IMR-90 (cell line): Measurements from ENCODE around the gene TLCD5. TPM values are rescaled to one million over a fixed set of nuclear protein-coding genes. Genes with fewer than 3 reads are reported as not detected.

Source experiments
- ATAC-seq: fragments of 200-7000 bp; cut with Tn5 transposase; 2 replicates; pipeline ENCODE4 v1.9.1; 2020; ENCODE audit warnings: low read depth, mild to moderate bottlenecking, moderate library complexity
- BruUV-seq: library from RNA; stranded (reverse); fragments of 400-500 nt; replicated peaks from 2 replicates; lab custom pipeline; 2021; lab: Mats Ljungman, UMichigan
- CTCF ChIA-PET: fragments of 300-600 bp; formaldehyde crosslinking; extraction: SDS; loops from one replicate; lab custom pipeline; 2021; ENCODE audit warnings: antibody characterized with exemption; lab: Yijun Ruan, JAX
- POLR2A ChIA-PET: fragments of 300-600 bp; sonication (Branson Sonifier 250); formaldehyde crosslinking; loops from one replicate; lab custom pipeline; 2022; ENCODE audit warnings: antibody characterized with exemption; ENCODE audit not compliant: unreplicated experiment; lab: Charles Lee
- DNase-seq: peaks from one replicate; pipeline ENCODE4 v3.0.0; 2013
- H2AFZ ChIP-seq: replicated peaks from 2 replicates; pipeline ENCODE3; 2013; ENCODE audit warnings: low read length, mild to moderate bottlenecking; ENCODE audit not compliant: poor library complexity
- H2AK5ac ChIP-seq: 2 replicates; pipeline ENCODE4 v1.6.1; 2013; ENCODE audit warnings: low read depth, low read length, inconsistent platforms
- H2AK9ac ChIP-seq: replicated peaks from 2 replicates; pipeline ENCODE3; 2013; ENCODE audit warnings: mild to moderate bottlenecking, low read depth, low read length, moderate library complexity; ENCODE audit not compliant: poor library complexity
- H2BK120ac ChIP-seq: 2 replicates; pipeline ENCODE4 v1.6.1; 2013; ENCODE audit warnings: low read depth, low read length, inconsistent platforms
- H2BK15ac ChIP-seq: 3 replicates; pipeline ENCODE4 v1.6.1; 2013; ENCODE audit warnings: low read depth, low read length, inconsistent platforms
- H2BK20ac ChIP-seq: 2 replicates; pipeline ENCODE4 v1.6.1; 2013; ENCODE audit warnings: low read depth, mild to moderate bottlenecking, inconsistent platforms, low read length, moderate library complexity
- H2BK5ac ChIP-seq: 2 replicates; pipeline ENCODE4 v1.6.1; 2013; ENCODE audit warnings: mild to moderate bottlenecking, low read depth, low read length, inconsistent platforms; ENCODE audit not compliant: poor library complexity, severe bottlenecking
- H3K14ac ChIP-seq: replicated peaks from 2 replicates; pipeline ENCODE4 v1.6.1; 2013; ENCODE audit warnings: low read depth, low read length, inconsistent platforms
- H3K18ac ChIP-seq: 2 replicates; pipeline ENCODE4 v1.6.1; 2013; ENCODE audit warnings: low read depth, low read length, control low read depth
- H3K23ac ChIP-seq: 2 replicates; pipeline ENCODE4 v1.6.1; 2013; ENCODE audit warnings: low read depth, low read length, inconsistent platforms
- H3K27ac ChIP-seq: 2 replicates; pipeline ENCODE4 v1.5.1; 2013; ENCODE audit warnings: mild to moderate bottlenecking, control low read depth, low read length; ENCODE audit not compliant: insufficient read depth
- H3K27me3 ChIP-seq: 2 replicates; pipeline ENCODE4 v1.6.1; 2013; ENCODE audit warnings: low read length; ENCODE audit not compliant: control insufficient read depth, insufficient read depth
- H3K36me3 ChIP-seq: 2 replicates; pipeline ENCODE4 v1.6.1; 2013; ENCODE audit warnings: low read length, mixed read lengths; ENCODE audit not compliant: control insufficient read depth, insufficient read depth
- H3K4ac ChIP-seq: 2 replicates; pipeline ENCODE4 v1.6.1; 2013; ENCODE audit warnings: low read depth, low read length, inconsistent platforms
- H3K4me1 ChIP-seq: 2 replicates; pipeline ENCODE4 v1.6.1; 2013; ENCODE audit warnings: low read length, mixed read lengths; ENCODE audit not compliant: control insufficient read depth, insufficient read depth
- H3K4me2 ChIP-seq: 2 replicates; pipeline ENCODE4 v1.6.1; 2013; ENCODE audit warnings: low read depth, mild to moderate bottlenecking, control low read depth, low read length, moderate library complexity
- H3K4me3 ChIP-seq: 2 replicates; pipeline ENCODE4 v1.5.1; 2013; ENCODE audit warnings: low read depth, mild to moderate bottlenecking, control low read depth, low read length, moderate library complexity; ENCODE audit not compliant: insufficient read depth
- H3K56ac ChIP-seq: 2 replicates; pipeline ENCODE4 v1.6.1; 2013; ENCODE audit warnings: low read length, inconsistent platforms; ENCODE audit not compliant: insufficient read depth; ENCODE audit errors: extremely low read depth
- H3K79me1 ChIP-seq, 2 experiments: 2 replicates each; pipeline ENCODE4 v1.6.1; 2013; ENCODE audit warnings: low read length in 2 of 2, inconsistent platforms in 1 of 2, low read depth in 1 of 2
- H3K9ac ChIP-seq: 2 replicates; pipeline ENCODE4 v1.6.1; 2013; ENCODE audit warnings: low read depth, low read length, control low read depth
- H3K9me1 ChIP-seq: 2 replicates; pipeline ENCODE4 v1.6.1; 2013; ENCODE audit warnings: low read length, inconsistent platforms; ENCODE audit not compliant: insufficient read depth
- H3K9me3 ChIP-seq: 2 replicates; pipeline ENCODE4 v1.6.1; 2013; ENCODE audit warnings: low read length; ENCODE audit not compliant: control insufficient read depth, insufficient read depth
- H4K20me1 ChIP-seq: 2 replicates; pipeline ENCODE4 v1.6.1; 2013; ENCODE audit warnings: low read length, inconsistent platforms; ENCODE audit not compliant: insufficient read depth
- H4K5ac ChIP-seq: 2 replicates; pipeline ENCODE4 v1.6.1; 2013; ENCODE audit warnings: mild to moderate bottlenecking, low read depth, low read length, control low read depth
- H4K8ac ChIP-seq, 2 experiments: 2 replicates each; pipeline ENCODE4 v1.6.1; 2013; ENCODE audit warnings: low read depth in 2 of 2, low read length in 2 of 2, control low read depth in 1 of 2, inconsistent platforms in 1 of 2
- H4K91ac ChIP-seq: 2 replicates; pipeline ENCODE4 v1.6.1; 2013; ENCODE audit warnings: low read depth, low read length, inconsistent platforms; ENCODE audit not compliant: insufficient read depth
- BHLHE40 ChIP-seq: fragments of 150-350 bp; IDR thresholded peaks from 2 replicates; pipeline ENCODE4 v1.6.1; 2016; ENCODE audit warnings: mild to moderate bottlenecking, low read depth, low read length
- CEBPB ChIP-seq: IDR thresholded peaks from 2 replicates; pipeline ENCODE4 v1.6.1; 2012; ENCODE audit warnings: low read depth, low read length, improper control_type of control experiment
- CHD1 ChIP-seq: IDR thresholded peaks from 2 replicates; pipeline ENCODE4 v1.6.1; 2012; ENCODE audit warnings: low read depth, low read length, improper control_type of control experiment
- CTCF ChIP-seq: conservative IDR thresholded peaks from 2 replicates; pipeline ENCODE4 v1.5.1; 2012; ENCODE audit warnings: mild to moderate bottlenecking, low read depth, low read length, improper control_type of control experiment
- ELK1 ChIP-seq: fragments of 150-350 bp; IDR thresholded peaks from 2 replicates; pipeline ENCODE4 v1.6.1; 2016; ENCODE audit warnings: low read depth, mild to moderate bottlenecking, low read length, moderate library complexity, borderline replicate concordance
- FOS ChIP-seq: fragments of 150-350 bp; IDR thresholded peaks from 2 replicates; pipeline ENCODE4 v1.6.1; 2016; ENCODE audit warnings: low read depth, low read length
- MAFK ChIP-seq: IDR thresholded peaks from 2 replicates; pipeline ENCODE4 v1.6.1; 2012; ENCODE audit warnings: low read depth, low read length, improper control_type of control experiment
- MAZ ChIP-seq: IDR thresholded peaks from 2 replicates; pipeline ENCODE4 v1.6.1; 2012; ENCODE audit warnings: low read depth, mild to moderate bottlenecking, low read length, improper control_type of control experiment, moderate library complexity, borderline replicate concordance
- MXI1 ChIP-seq: IDR thresholded peaks from 2 replicates; pipeline ENCODE4 v1.6.1; 2012; ENCODE audit warnings: low read depth, mild to moderate bottlenecking, low read length, moderate library complexity, borderline replicate concordance
- NFE2L2 ChIP-seq: fragments of 150-350 bp; IDR thresholded peaks from 2 replicates; pipeline ENCODE4 v1.6.1; 2016; ENCODE audit warnings: low read depth, mild to moderate bottlenecking, low read length
- POLR2A ChIP-seq: IDR thresholded peaks from 2 replicates; pipeline ENCODE4 v1.6.1; 2012; ENCODE audit warnings: mild to moderate bottlenecking, low read depth, low read length
- RAD21 ChIP-seq: IDR thresholded peaks from 2 replicates; pipeline ENCODE4 v1.6.1; 2012; ENCODE audit warnings: low read length, improper control_type of control experiment
- RCOR1 ChIP-seq: IDR thresholded peaks from 2 replicates; pipeline ENCODE4 v1.6.1; 2012; ENCODE audit warnings: mild to moderate bottlenecking, low read length, improper control_type of control experiment; ENCODE audit not compliant: insufficient replicate concordance
- RFX5 ChIP-seq: IDR thresholded peaks from 2 replicates; pipeline ENCODE4 v1.8.0; 2012; ENCODE audit warnings: low read depth, mild to moderate bottlenecking, low read length, moderate library complexity
- SMC3 ChIP-seq: fragments of 150-350 bp; IDR thresholded peaks from 2 replicates; pipeline ENCODE4 v1.6.1; 2016; ENCODE audit warnings: low read depth, mild to moderate bottlenecking, antibody characterized with exemption, low read length, moderate library complexity
- USF2 ChIP-seq: fragments of 150-350 bp; IDR thresholded peaks from 2 replicates; pipeline ENCODE4 v1.6.1; 2017; ENCODE audit warnings: mild to moderate bottlenecking, antibody characterized with exemption, low read length, low read depth
- WGBS, 2 experiments: methylation state at CpG; one replicate each; pipeline versions ENCODE4 v1.1.5 to v1.1.7; 2013; ENCODE audit warnings: missing lambda C conversion rate in 2 of 2; ENCODE audit not compliant: insufficient read length in 1 of 2; ENCODE audit errors: extremely low coverage in 2 of 2; 5-methylcytosine and 5-hydroxymethylcytosine counted together
- dilution Hi-C: fragments of 300-500 bp; cut with HindIII; formaldehyde crosslinking; loops from one replicate; pipeline ENCODE4 v1.14.3; 2018; ENCODE audit warnings: low sequenced_read_pairs; ENCODE audit not compliant: unreplicated experiment
- in situ Hi-C: fragments of 300-500 bp; cut with MboI; formaldehyde crosslinking; loops from 3 replicates; pipeline ENCODE4 v1.14.3; 2019; ENCODE audit warnings: low sequenced_read_pairs, inconsistent platforms, mixed read lengths
- intact Hi-C: fragments of 100-400 bp; cut with micrococcal nuclease; formaldehyde crosslinking; loops from 2 replicates; pipeline ENCODE4 v1.10.0; 2022
- polyA plus RNA-seq, 3 experiments: library from polyadenylated mRNA; depleted of rRNA; stranded (reverse); fragments of >200 nt; gene quantifications; 2 replicates each; pipeline ENCODE4 v1.2.3, GENCODE V29; 2012; ENCODE audit warnings: low replicate concordance in 1 of 3
- total RNA-seq: library from RNA; depleted of rRNA; stranded (reverse); fragments of >200 nt; gene quantifications from 2 replicates; pipeline ENCODE4 v1.2.3, GENCODE V29; 2012

Gene TLCD5
- total and polyA plus RNA-seq, 2 of the 4 experiments (the other 2 are of a cell fraction), result 9.5 to 11.5 TPM

GRCh38 chr11:120289426-120289825 is 35.7 kb upstream of the TLCD5 start:
- no peak for ATAC-seq

More at GRCh38 chr11:120289426-120289825, 35.7 kb upstream of the TLCD5 start:
- peaks cover 47% of the 10 kb centered on the region for H3K27me3 ChIP-seq
- no peaks in the 10 kb centered on the region for H3K9me1 ChIP-seq
- H3K56ac ChIP-seq, result no peak overlapping the region
- H3K23ac ChIP-seq, result no peak overlapping the region
- H3K9ac ChIP-seq, result no peak overlapping the region
- H2BK20ac ChIP-seq, result no peak overlapping the region
- no TSS peak for BruUV-seq
- no peak overlapping the region for H3K4me3 ChIP-seq
- POLR2A ChIA-PET, result no interaction called here
- no peak overlapping the region for H4K8ac ChIP-seq
- WGBS, 2 experiments, result 44% methylated on average over 4 of the region's 9 CpGs; no CpG with 5 or more reads in 1 of the 2 experiments
- no peak overlapping the region for H2BK5ac ChIP-seq
- no peak overlapping the region for H4K91ac ChIP-seq
- H3K9me3 ChIP-seq, result no peaks in the 10 kb centered on the region
- in situ Hi-C loops (no loop called here), intact Hi-C loops (no loop called here), dilution Hi-C loops (no loop called here)
- no peak overlapping the region for H3K18ac ChIP-seq
- H4K5ac ChIP-seq, result no peak overlapping the region
- no peak overlapping the region for H3K4me2 ChIP-seq
- CTCF ChIA-PET, result interaction anchor here (1.6 to 1.9 kb wide), 2 partner anchors 11 to 13 kb away, joined by 4 to 7 read pairs; no protein-coding TSS in a partner anchor
- no peak overlapping the region for H3K27ac ChIP-seq
- no peaks in the 10 kb centered on the region for H3K4me1 ChIP-seq
- H4K20me1 ChIP-seq, result no peaks in the 10 kb centered on the region
- no peaks in the 10 kb centered on the region for H3K79me1 ChIP-seq
- no peak overlapping the region for H2AK5ac ChIP-seq
- no peak overlapping the region for H2BK120ac ChIP-seq
- no peak overlapping the region for H2AFZ ChIP-seq
- DNase-seq, result no peak
- no peaks in the 10 kb centered on the region for H3K36me3 ChIP-seq
- H3K14ac ChIP-seq, result no peak overlapping the region
- H2BK15ac ChIP-seq, result no peak overlapping the region
- TF ChIP-seq MAFK (no peak), CTCF (no peak), ELK1 (no peak), BHLHE40 (no peak), FOS (no peak), RCOR1 (no peak), RAD21 (no peak), RFX5 (no peak), POLR2A (no peak), NFE2L2 (no peak), MAZ (no peak), SMC3 (no peak), MXI1 (no peak), USF2 (no peak), CHD1 (no peak), CEBPB (no peak)
- H2AK9ac ChIP-seq, result no peak overlapping the region
- no peak overlapping the region for H3K4ac ChIP-seq
